Measurements from ENCODE around the gene NLRP7. TPM values are rescaled to one million over a fixed set of nuclear protein-coding genes. Genes with fewer than 3 reads are reported as not detected.
A peak's percentile ranks its signal among the peaks of the same experiment; 100 is the strongest.
"Not testable (repeated sequence)": the region's sequence is repeated elsewhere in the genome, so short reads cannot be mapped to it uniquely, and the experiment has no call there.

Gene NLRP7
- total RNA-seq, 2 donors from 2014 or later = not detected

GRCh38 chr19:54967611-54968010, 20.3 kb upstream of the NLRP7 start:
- TF ChIP-seq CTCF (IDR thresholded peaks at IDR 0.05) = no peak
- H3K36me3 ChIP-seq = no peaks in the 10 kb centered on the region
- no peak for DNase-seq
- no peaks in the 10 kb centered on the region for H3K27me3 ChIP-seq
- H3K9ac ChIP-seq (ENCODE audit: low read depth in 2 of 2, low read length in 2 of 2) = no peak overlapping the region
- intact Hi-C loops (cut with DNase I) = no loop called here
- no peak overlapping the region for H3K27ac ChIP-seq
- H3K4me3 ChIP-seq = no peak overlapping the region
- no peaks in the 10 kb centered on the region for H3K9me3 ChIP-seq
- H3K4me1 ChIP-seq = no peaks in the 10 kb centered on the region

- H3K27me3 ChIP-seq; H3K27ac ChIP-seq; H3K36me3 ChIP-seq; intact Hi-C loops (cut with DNase I); H3K4me1 ChIP-seq; H3K9ac ChIP-seq (ENCODE audit: low read depth in 2 of 2, low read length in 2 of 2); H3K9me3 ChIP-seq; H3K4me3 ChIP-seq: not testable (repeated sequence)
- peak; percentile 19 for DNase-seq
Measured at GRCh38 chr19:54965055-54965454, 17.7 kb upstream of the NLRP7 start.

GRCh38 chr19:54959840-54960239, 12.5 kb upstream of the NLRP7 start:
- Histone ChIP-seq H3K27ac (no peak overlapping the region), H3K36me3 (no peaks in the 10 kb centered on the region), H3K27me3 (no peaks in the 10 kb centered on the region), H3K4me1 (no peaks in the 10 kb centered on the region), H3K4me3 (no peak overlapping the region), H3K9me3 (no peaks in the 10 kb centered on the region), H3K9ac (ENCODE audit: low read depth in 2 of 2, low read length in 2 of 2) (no peak overlapping the region)
- TF ChIP-seq CTCF (IDR thresholded peaks at IDR 0.05) = no peak
- no peak for DNase-seq
- intact Hi-C loops (cut with DNase I) = no loop called here

- H3K9ac ChIP-seq (ENCODE audit: low read depth in 2 of 2, low read length in 2 of 2) = no peak overlapping the region
- intact Hi-C loops (cut with DNase I) = no loop called here
- no peaks in the 10 kb centered on the region for H3K36me3 ChIP-seq
- DNase-seq = no peak
- no peaks in the 10 kb centered on the region for H3K27me3 ChIP-seq
- no peaks in the 10 kb centered on the region for H3K9me3 ChIP-seq
- H3K4me1 ChIP-seq = no peaks in the 10 kb centered on the region
- no peak overlapping the region for H3K27ac ChIP-seq
- TF ChIP-seq CTCF (IDR thresholded peaks at IDR 0.05) = no peak
- no peak overlapping the region for H3K4me3 ChIP-seq
Measured at GRCh38 chr19:54955376-54955775, 8.0 kb upstream of the NLRP7 start.

- H3K4me1 ChIP-seq; intact Hi-C loops (cut with DNase I); DNase-seq; H3K27ac ChIP-seq; H3K4me3 ChIP-seq; H3K9ac ChIP-seq (ENCODE audit: low read depth in 2 of 2, low read length in 2 of 2); H3K9me3 ChIP-seq; H3K36me3 ChIP-seq; H3K27me3 ChIP-seq: not testable (repeated sequence)
Measured at GRCh38 chr19:54953345-54953713, 6.0 kb upstream of the NLRP7 start.

- Histone ChIP-seq H3K9ac (ENCODE audit: low read depth in 2 of 2, low read length in 2 of 2) (no peak overlapping the region), H3K36me3 (no peaks in the 10 kb centered on the region), H3K9me3 (no peaks in the 10 kb centered on the region), H3K4me1 (no peaks in the 10 kb centered on the region), H3K27ac (no peak overlapping the region), H3K27me3 (no peaks in the 10 kb centered on the region), H3K4me3 (no peak overlapping the region)
- TF ChIP-seq CTCF (IDR thresholded peaks at IDR 0.05) = no peak
- intact Hi-C loops (cut with DNase I) = no loop called here
- no peak for DNase-seq
Measured at GRCh38 chr19:54952591-54953344, 5.4 kb upstream of the NLRP7 start.

- H3K27ac ChIP-seq; H3K9me3 ChIP-seq; H3K9ac ChIP-seq (ENCODE audit: low read depth in 2 of 2, low read length in 2 of 2); DNase-seq; H3K4me3 ChIP-seq; H3K36me3 ChIP-seq; H3K27me3 ChIP-seq; H3K4me1 ChIP-seq; intact Hi-C loops (cut with DNase I): not testable (repeated sequence)
Measured at GRCh38 chr19:54950580-54950979, 3.2 kb upstream of the NLRP7 start.
